Activated naive CD4-positive, alpha-beta T cell treated with Interleukin-2 at 50 U/mL for 16 hours (primary cell): Measurements from ENCODE around the gene ARHGAP4.

Source experiments
- DNase-seq: peaks from one replicate; pipeline ENCODE4 v3.0.0-alpha.2; 2020

The ARHGAP4 gene

GRCh38 chrX:153944140-153944799 lies 18.2 kb upstream of the ARHGAP4 start, which contains the start of gene RENBP:
Gene RENBP (minus strand): TSS chrX:153944643. CDS start chrX:153944610, 33 bp downstream.
- peak; percentile 38 for DNase-seq

DNA sequence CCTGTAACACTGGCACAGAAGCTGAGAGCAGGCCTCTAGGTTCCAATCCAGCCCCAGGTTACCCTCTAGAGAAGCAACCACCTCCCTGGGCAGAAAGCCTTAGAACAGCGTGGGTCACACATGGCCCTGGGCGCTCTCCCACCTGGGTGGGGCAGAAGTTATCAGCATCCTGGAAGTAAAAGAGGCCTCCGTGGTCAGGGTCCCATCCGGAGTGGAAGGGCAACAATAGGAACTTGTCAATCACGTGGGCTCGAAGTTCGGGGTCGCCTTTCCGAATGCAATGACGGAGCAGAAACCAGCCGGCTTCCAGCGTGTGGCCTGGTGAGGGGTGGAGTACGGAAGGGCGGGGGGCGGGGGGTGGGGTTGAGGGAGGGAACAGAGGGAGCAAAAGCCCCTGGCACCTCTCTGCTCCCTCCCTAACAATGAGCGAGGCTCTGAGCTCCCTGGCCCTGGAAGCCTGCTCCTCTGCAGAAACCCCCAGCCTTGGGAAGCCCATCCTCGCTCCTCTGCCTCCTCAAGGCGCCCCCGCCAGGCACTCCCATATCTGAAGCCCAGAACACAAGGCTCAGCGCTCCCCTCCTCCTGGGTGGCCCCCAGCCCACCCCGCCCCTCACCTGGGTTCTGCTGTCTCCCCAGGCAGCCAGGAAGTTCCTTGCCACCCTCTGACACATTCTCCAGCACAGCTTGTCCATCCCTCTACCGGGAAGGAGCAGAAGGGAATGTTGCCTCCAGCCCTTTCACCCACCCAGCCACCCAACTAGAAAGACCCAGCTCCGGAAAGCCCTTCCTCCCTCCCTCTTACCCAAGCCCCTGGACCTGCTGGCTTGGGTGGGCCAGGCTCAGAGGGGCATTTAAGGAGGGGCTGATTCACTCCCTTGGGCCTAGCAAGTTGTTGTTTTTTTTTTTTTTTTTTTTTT lies 15.5 kb upstream of the ARHGAP4 start:
- no peak for DNase-seq

GRCh38 chrX:153939573-153939972 lies 13.5 kb upstream of the ARHGAP4 start:
- DNase-seq: no peak

GRCh38 chrX:153938226-153938786 lies 12.2 kb upstream of the ARHGAP4 start:
- no peak for DNase-seq

DNA sequence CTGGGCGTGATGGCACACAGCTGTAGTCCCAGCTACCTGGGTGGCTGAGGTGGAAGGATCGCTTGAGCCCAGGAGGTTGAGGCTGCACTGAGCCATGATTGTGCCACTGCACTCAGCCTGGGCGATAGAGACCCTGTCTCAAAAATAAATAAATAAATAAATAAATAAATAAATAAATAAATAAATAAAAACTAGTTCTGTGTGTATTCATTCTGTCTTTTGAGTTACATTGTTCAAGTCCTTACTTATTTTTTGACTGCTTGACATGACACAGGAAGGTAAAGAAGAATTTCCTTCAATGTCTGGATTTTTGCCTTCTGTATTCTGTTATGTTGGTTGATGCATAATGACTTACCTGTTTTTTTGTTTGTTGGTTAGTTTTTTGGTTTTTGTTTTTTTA lies 11.0 kb upstream of the ARHGAP4 start:
- DNase-seq: no peak

GRCh38 chrX:153935326-153935851 lies 9.3 kb upstream of the ARHGAP4 start:
- no peak for DNase-seq

- DNase-seq: peak; percentile 65
Observed at GRCh38 chrX:153934762-153935325, 8.8 kb upstream of the ARHGAP4 start, which contains the start of gene NAA10. Gene NAA10 (minus strand): TSS chrX:153935037. CDS start chrX:153934904, 133 bp downstream.

DNA sequence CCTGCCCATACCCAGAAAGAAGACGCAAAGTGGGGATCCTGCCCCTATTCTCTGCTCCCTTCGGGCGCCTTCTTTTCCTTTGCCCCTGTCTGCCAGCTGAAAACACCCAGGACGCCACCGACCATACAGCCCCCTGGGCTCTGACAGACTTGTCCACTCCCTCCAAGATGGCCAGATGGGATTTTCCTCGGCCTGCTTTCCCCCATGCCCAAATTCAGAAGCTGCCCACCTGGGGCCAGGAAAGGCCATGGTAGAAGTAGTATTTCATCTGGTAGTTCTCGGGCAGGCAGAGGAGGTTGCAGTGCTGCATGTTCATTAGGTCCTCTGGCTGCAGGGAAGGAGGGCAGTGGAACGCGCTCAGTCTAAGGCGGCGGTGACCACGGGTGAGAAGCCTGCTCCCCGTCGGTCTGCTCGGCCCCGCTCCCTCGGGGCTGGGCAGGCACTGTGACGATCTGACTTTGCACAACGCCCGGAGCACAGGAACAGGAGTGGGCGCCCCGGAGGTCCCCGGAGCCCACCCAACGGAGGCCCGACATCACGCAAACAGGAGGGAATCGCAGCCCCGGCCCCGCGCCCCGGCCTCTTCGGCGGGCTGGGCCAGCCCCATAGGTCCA lies 8.2 kb upstream of the ARHGAP4 start:
- no peak for DNase-seq

DNA sequence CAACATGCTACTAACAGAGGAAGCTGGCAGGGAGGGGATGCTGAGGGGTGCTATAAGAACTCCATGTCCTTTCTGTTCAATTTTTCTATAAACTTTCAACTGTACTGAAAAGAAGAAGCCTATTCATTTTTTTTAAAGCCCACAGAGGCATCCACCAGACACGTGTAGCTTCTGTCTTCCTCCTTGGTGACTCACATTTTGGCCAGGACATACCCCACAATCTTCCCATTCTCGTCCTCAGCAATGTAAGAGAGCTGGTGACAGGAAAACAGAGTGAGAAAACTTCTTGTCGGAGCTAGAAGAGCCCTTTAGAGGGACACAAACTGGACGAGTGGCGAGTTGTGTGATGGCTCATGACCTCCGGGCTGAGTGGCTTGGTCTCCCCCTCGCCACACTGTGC lies 7.7 kb upstream of the ARHGAP4 start:
- no peak for DNase-seq

GRCh38 chrX:153932220-153932915 lies 6.3 kb upstream of the ARHGAP4 start:
- DNase-seq: no peak

DNA sequence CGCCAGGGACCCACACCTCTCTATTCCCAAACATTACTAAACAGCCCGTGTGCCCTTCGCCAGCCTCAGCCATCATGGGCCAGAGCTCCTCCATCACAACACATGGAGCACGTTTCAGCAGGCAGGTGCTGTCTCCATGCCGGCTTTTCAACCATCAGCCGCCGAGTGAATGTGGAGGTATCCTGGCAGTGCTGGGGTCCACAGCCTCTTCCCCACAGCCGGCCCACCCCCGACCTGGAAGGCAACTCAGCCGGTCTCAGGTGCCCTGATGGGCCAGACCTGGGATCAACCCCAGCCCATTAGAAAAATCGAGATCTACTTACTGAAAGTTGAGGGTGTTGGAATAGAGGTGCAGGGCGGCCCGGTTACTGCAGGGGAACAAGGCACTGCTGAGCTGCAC lies 5.7 kb upstream of the ARHGAP4 start:
- no peak for DNase-seq

DNA sequence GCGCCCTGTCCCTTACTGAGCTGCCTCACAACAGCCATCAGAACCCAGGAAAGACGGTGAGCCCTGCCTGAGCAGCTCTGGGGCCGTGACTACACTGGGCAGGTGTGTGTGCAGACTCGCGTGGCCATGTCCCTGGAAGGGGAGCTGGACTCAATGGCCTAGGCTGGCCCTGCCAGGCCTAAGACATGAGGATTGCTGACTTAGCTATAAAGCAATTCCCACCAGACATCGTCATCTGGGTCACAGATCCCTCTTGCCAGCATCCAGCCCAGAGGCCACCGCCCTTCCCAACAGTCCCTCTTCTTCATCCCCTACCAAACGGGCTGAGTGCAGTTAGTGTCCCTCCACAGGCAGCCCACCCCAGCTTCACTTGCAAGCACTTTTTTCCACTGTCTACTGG lies 5.1 kb upstream of the ARHGAP4 start:
- DNase-seq: no peak

DNA sequence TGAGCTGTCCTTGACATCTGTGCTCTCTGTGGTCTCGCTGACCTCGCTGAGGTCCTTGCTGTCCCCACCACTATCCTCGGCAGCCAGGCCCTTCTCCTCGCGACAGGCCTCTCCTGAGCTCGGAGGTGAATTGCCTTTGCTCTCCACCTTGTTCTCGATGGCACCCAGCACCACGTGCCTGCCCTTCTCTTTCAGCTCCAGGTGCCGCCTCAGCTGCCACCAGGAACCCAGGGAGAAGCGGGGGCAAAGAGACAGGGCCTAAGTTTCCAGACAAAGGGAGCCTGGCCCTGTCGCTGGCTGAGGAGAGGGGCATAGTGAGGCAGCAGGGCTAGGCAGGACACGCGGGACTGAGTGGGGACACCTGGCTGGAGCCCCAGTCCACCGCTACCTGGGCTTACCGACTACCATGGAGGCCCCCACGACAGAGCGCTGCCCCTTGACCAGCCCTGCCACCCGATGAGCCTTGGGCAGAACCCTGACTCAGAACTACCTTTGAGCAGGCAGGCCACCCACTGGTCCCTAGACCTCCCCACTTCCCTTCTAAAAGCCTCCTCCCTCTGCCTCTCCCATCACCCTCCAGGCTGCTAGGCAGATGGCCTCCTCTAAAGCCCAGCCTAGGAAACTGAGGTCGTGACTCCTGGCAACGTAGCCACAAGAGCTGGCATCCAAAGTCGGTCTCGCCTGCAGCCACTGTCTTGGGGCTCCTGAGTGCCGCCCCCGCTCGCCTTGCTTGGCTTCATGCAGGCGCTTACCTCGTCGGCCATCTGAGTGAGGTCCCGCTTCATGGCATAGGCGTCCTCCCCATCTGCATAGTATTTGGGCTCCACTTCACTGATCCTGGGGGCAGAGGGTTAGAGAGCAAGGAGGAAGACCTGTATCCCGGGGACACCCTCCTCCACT lies 4.2 kb upstream of the ARHGAP4 start:
- no peak for DNase-seq

DNA sequence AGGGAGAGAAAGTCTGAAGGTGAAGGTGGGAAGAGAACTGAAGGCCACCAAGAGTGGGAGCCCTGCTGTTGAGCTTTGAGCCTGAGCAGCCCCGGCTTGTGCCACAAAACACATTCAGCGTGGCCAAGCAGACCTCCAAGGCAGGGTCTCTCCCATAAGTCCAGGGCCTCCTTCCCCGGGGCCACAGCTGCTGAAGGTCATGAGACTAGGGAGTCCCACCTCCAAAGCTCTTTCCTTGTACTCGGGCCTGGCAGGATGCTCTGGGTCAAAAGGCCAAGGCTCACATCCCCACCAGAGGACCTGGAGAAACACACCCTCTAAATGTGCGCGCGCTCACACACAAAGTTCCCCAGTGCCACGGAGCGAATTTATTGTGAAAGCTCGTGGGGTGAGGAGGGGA lies 3.5 kb upstream of the ARHGAP4 start:
- DNase-seq: no peak

DNA sequence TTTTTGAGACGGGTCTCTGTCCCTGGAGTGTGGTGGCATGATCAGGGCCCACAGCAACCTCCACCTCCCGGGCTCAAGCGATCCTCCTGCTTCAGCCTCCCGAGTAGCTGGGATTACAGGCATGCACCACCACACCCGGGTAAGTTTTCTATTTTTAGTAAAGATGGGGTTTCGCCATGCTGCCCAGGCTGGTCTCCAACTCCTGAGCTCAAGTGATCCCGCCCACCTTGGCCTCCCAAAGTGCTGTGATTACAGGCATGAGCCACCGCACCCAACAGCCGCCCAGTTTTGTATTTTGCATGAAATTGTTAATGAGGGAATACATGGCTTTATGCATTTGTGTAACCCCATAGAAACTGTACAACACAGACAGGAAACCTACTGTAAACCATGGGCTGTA lies 2.8 kb upstream of the ARHGAP4 start:
- no peak for DNase-seq

GRCh38 chrX:153927922-153928760 lies 2.1 kb upstream of the ARHGAP4 start:
- peak; percentile 91 for DNase-seq

GRCh38 chrX:153927672-153927921 lies 1.5 kb upstream of the ARHGAP4 start:
- DNase-seq: no peak

GRCh38 chrX:153926858-153927671 lies 1.0 kb upstream of the ARHGAP4 start:
- peak; percentile 72 for DNase-seq

DNA sequence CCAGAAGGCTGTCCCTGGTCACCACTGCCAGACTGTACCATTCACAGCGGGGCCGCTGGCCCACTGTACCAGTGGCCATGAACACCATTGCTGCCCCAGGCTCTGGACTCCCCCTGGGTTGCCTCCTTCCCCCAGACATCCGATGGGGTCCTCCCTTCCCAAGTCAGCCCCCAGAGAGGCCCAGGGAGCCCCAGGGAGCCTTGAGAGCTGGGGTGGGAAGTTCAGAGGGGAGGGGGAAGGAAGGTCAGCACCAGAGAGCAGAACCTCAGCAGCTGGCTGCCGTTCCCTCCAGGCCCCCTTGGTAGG lies 441 bp upstream of the ARHGAP4 start:
- DNase-seq: peak; percentile 17

DNA sequence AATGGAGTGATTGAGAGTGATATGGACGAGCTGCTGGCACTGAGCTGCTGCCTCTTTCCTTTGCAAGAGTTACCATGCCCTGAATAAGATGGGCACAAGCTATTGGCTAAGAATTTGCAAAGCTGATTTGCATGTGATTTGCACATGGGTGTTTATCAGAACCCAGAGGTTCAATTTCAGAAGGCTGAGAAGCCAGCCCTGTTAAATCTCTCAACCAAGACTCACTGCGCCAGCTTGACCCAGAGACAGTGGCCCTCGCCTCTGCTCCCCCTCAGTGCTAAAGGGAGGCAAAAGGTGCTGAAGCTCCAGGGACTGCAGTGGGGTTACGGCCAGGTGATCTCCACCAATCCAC lies 701 bp downstream of the ARHGAP4 start:
- DNase-seq: no peak
